ENCODE results near the gene TMEM200C.

TMEM200C gene

GRCh38 chr18:5895299-5895875 lies at the start of gene TMEM200C:
Gene TMEM200C (minus strand): TSS chr18:5895522. CDS start chr18:5892063, 3,459 bp downstream.
- no peak for DNase-seq

GRCh38 chr18:5944448-5944847 lies 49.1 kb upstream of the TMEM200C start:
- no peak for DNase-seq

- DNase-seq = no peak
Measured at GRCh38 chr18:5943514-5943913, 48.2 kb upstream of the TMEM200C start.

- no peak for DNase-seq
Measured at GRCh38 chr18:5942591-5942990, 47.3 kb upstream of the TMEM200C start.

- no peak for DNase-seq
Measured at GRCh38 chr18:5941890-5942289, 46.6 kb upstream of the TMEM200C start.

GRCh38 chr18:5939801-5940667 lies 44.7 kb upstream of the TMEM200C start:
- DNase-seq = no peak

- DNase-seq = no peak
Measured at GRCh38 chr18:5937795-5938194, 42.5 kb upstream of the TMEM200C start.

GRCh38 chr18:5937121-5937520 lies 41.8 kb upstream of the TMEM200C start:
- no peak for DNase-seq

GRCh38 chr18:5930789-5931188 lies 35.5 kb upstream of the TMEM200C start:
- no peak for DNase-seq

- no peak for DNase-seq
Measured at GRCh38 chr18:5918205-5918858, 23.0 kb upstream of the TMEM200C start.

GRCh38 chr18:5914951-5915350 lies 19.6 kb upstream of the TMEM200C start:
- DNase-seq = no peak

GRCh38 chr18:5914016-5914415 lies 18.7 kb upstream of the TMEM200C start:
- no peak for DNase-seq

- DNase-seq = no peak
Measured at GRCh38 chr18:5912566-5912965, 17.2 kb upstream of the TMEM200C start.

- DNase-seq = no peak
Measured at GRCh38 chr18:5909125-5909524, 13.8 kb upstream of the TMEM200C start.

- no peak for DNase-seq
Measured at GRCh38 chr18:5903386-5903785, 8.1 kb upstream of the TMEM200C start.

GRCh38 chr18:5900262-5900661 lies 4.9 kb upstream of the TMEM200C start:
- DNase-seq = no peak

- DNase-seq = no peak
Measured at GRCh38 chr18:5899835-5900234, 4.5 kb upstream of the TMEM200C start.

- DNase-seq = no peak
Measured at GRCh38 chr18:5895876-5896740, 786 bp upstream of the TMEM200C start.

GRCh38 chr18:5894611-5895298 lies 567 bp downstream of the TMEM200C start:
- DNase-seq = no peak

- no peak for DNase-seq
Measured at GRCh38 chr18:5893956-5894610, 1.2 kb downstream of the TMEM200C start.

GRCh38 chr18:5892823-5893431 lies 2.4 kb downstream of the TMEM200C start:
- DNase-seq = no peak
